ENCODE data around the gene CMTM3.
A peak's percentile ranks its signal among the peaks of the same experiment; 100 is the strongest.

The CMTM3 gene

GRCh38 chr16:66616169-66616568 lies 11.7 kb downstream of the CMTM3 start:
- TF ChIP-seq, protein P1, sequence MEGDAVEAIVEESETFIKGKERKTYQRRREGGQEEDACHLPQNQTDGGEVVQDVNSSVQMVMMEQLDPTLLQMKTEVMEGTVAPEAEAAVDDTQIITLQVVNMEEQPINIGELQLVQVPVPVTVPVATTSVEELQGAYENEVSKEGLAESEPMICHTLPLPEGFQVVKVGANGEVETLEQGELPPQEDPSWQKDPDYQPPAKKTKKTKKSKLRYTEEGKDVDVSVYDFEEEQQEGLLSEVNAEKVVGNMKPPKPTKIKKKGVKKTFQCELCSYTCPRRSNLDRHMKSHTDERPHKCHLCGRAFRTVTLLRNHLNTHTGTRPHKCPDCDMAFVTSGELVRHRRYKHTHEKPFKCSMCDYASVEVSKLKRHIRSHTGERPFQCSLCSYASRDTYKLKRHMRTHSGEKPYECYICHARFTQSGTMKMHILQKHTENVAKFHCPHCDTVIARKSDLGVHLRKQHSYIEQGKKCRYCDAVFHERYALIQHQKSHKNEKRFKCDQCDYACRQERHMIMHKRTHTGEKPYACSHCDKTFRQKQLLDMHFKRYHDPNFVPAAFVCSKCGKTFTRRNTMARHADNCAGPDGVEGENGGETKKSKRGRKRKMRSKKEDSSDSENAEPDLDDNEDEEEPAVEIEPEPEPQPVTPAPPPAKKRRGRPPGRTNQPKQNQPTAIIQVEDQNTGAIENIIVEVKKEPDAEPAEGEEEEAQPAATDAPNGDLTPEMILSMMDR (conservative IDR thresholded peaks at IDR 0.05; ENCODE audit: low read depth): no peak
- ChIA-PET CTCF (no interaction called here), POLR2A (ENCODE audit: low non-redundant PET) (no interaction called here)
- DNase-seq (ENCODE audit: low spot score): no peak
- H3K27ac ChIP-seq: peak overlapping the region; percentile 48

DNA sequence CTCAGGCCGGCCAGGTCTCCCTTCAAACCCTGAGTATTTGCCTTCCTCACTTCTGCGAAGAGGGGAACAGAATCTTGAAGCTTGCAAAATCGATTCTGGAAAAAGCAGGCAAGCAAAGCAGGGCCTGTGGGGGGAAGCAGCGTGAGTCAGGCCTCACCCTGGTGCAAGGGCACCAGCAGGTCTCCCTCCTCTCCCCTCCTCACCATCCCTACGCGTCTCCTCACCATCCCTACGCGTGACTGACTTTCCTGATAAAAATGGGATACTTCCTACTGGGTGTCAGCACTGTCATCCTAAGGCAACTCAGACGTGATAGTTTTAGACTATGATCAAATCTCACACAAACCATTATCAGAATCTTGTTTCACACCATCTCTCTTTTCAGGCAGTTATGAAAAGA lies 12.1 kb downstream of the CMTM3 start:
- TF ChIP-seq, protein P1 (conservative IDR thresholded peaks at IDR 0.05; ENCODE audit: low read depth): no peak
- ChIA-PET POLR2A (ENCODE audit: low non-redundant PET) (no interaction called here), CTCF (interaction anchor here (2.8 kb wide), 1 partner anchor 8 kb away, joined by 20 read pairs; no protein-coding TSS in a partner anchor)
- no peak for DNase-seq (ENCODE audit: low spot score)
- H3K27ac ChIP-seq: peak overlapping the region; percentile 48

DNA sequence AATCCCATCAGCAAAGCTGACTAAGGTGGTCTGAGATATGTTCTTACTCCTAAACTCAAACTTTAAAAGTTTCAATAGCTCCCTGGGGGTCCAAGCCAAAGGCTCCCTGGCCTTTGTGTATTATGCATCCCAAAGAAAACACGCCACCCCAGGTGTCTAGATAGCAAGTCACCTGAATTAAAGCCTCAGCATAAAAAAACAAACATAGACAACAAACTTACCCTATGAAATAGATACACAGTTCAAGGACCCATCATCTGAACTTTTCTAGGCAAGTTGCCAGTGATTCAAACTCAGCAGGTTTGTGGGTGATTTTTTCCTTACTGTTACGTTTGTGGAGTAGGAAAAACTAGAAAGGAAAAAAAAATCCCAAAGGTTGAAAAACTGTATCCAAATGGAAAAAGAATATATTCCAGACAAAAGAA lies 12.5 kb downstream of the CMTM3 start:
- DNase-seq (ENCODE audit: low spot score): no peak
- H3K27ac ChIP-seq: no peak overlapping the region
- ChIA-PET POLR2A (ENCODE audit: low non-redundant PET) (no interaction called here), CTCF (interaction anchor here (1.9 to 2.8 kb wide), 2 partner anchors 8 to 34 kb away, joined by 9 to 20 read pairs; no protein-coding TSS in a partner anchor)
- TF ChIP-seq, protein P1 (conservative IDR thresholded peaks at IDR 0.05; ENCODE audit: low read depth): no peak

DNA sequence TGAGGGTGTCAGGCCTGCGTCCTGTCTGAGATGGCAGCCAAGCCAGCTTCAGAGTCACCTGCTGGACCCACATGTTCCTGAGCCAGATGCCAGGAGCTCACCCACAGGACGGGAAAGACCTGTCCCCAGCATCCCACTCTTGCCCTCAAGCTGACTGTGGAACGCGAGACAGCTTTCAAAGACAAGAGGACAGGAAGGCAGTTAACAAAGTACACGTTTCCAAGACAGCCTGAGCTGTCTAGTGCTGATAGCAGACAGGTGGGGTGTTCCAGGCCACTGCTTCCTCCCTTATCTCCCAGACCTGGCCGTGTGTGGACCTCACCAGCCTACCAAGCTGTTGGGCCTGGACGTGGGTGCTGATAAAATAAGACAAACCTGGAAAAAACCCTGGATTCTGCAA lies 13.2 kb downstream of the CMTM3 start:
- POLR2A ChIA-PET (ENCODE audit: low non-redundant PET): no interaction called here
- TF ChIP-seq, protein P1 (conservative IDR thresholded peaks at IDR 0.05; ENCODE audit: low read depth): no peak
- CTCF ChIA-PET: interaction anchor here (0.5 to 2.8 kb wide), 4 partner anchors 9 to 40 kb away, joined by 3 to 20 read pairs (median 6); no protein-coding TSS in a partner anchor
- DNase-seq (ENCODE audit: low spot score): no peak
- peak overlapping the region; percentile 93 for H3K27ac ChIP-seq

DNA sequence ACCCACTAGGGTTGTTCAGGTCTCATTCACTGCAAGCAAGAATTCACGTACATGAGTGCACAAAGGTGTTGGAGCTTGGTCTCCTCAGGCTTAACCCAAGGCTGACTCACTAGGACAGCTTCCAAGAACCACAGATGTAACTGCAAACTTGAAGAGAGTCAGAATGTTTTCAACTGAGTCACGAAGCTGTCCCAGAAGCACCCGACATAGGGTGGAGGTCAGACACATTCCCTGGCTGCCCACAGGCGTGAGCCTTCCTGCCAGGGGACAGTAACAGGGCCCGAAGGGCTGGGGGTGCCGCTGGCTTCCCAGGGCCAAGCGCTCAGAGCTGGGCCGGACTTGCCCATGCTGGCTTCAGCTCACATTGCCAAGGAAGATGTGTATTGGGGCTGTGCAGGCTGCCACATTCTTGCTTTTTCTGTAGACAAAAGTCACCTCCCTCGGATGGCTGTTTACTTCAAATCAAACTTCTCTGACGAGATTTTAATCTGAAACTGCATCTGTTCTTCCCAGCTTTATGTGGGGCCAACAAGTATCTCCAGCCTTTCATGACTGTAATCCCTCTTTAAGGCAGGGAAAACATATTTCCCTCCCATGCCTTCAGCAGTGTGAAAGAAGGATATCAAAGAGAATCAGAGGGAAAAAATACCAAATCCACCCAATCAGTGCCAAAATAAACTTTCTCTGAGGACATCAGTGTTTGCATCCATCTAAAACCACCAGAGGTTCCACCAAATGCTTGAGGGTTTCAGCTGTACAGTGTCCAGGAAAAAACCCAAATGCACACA lies 14.3 kb downstream of the CMTM3 start:
- peak; percentile 88 for DNase-seq (ENCODE audit: low spot score)
- TF ChIP-seq, protein P1 (conservative IDR thresholded peaks at IDR 0.05; ENCODE audit: low read depth): no peak
- H3K27ac ChIP-seq: peak overlapping the region; percentile 93
- ChIA-PET CTCF (interaction anchor here (0.6 to 2.8 kb wide), 3 partner anchors 10 to 824 kb away, joined by 3 to 20 read pairs (median 9); no protein-coding TSS in a partner anchor), POLR2A (ENCODE audit: low non-redundant PET) (interaction anchor here (0.8 kb wide), 1 partner anchor 10 kb away, joined by 3 read pairs; no protein-coding TSS in a partner anchor)

- no peak for DNase-seq (ENCODE audit: low spot score)
- ChIA-PET POLR2A (ENCODE audit: low non-redundant PET) (no interaction called here), CTCF (interaction anchor here (0.6 to 1.2 kb wide), 2 partner anchors 12 to 360 kb away, joined by 3 to 5 read pairs; no protein-coding TSS in a partner anchor)
- TF ChIP-seq, protein P1 (conservative IDR thresholded peaks at IDR 0.05; ENCODE audit: low read depth): no peak
- peak overlapping the region; percentile 57 for H3K27ac ChIP-seq
Observed at GRCh38 chr16:66619534-66620428, 15.3 kb downstream of the CMTM3 start.
